ENCODE results near the gene NACA2.
"Not testable (repeated sequence)": the region's sequence is repeated elsewhere in the genome, so short reads cannot be mapped to it uniquely, and the experiment has no call there.

Gene NACA2

GRCh38 chr17:61556224-61557188 lies 34.5 kb downstream of the NACA2 start:
- no peaks in the 10 kb centered on the region for H3K36me3 ChIP-seq
- H3K4me1 ChIP-seq = peaks cover 6% of the 10 kb centered on the region
- TF ChIP-seq CTCF (IDR thresholded peaks at IDR 0.05; ENCODE audit: low read depth, low read length) = no peak
- no peaks in the 10 kb centered on the region for H3K27me3 ChIP-seq
- DNase-seq = no peak
- no peaks in the 10 kb centered on the region for H3K9me3 ChIP-seq
- H3K4me3 ChIP-seq (ENCODE audit: low read depth, low read length) = no peak overlapping the region

DNA sequence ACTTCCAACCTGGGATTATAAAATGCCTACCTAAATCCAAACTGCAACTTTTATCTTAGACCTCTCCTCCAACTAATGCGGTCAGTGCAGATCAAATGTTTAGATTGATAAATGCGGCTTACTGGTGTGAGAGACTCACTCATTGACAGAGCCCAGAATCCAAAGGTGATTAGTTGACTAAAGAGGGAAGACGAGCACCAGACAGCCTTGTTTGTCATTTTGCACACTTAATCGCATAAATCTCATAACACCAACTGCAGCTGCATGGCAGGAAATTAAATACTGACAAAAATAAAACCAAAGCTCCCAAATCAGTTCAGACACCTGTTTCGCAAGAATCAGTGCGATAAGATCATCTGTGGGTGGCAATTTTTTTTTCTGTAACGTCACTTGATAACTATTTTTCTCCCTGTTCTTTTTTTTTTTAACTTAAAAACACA lies 35.9 kb downstream of the NACA2 start:
- Histone ChIP-seq H3K27me3 (no peaks in the 10 kb centered on the region), H3K4me1 (peaks cover 6% of the 10 kb centered on the region), H3K4me3 (ENCODE audit: low read depth, low read length) (no peak overlapping the region), H3K36me3 (no peaks in the 10 kb centered on the region), H3K9me3 (no peaks in the 10 kb centered on the region)
- DNase-seq = no peak
- no peak for TF ChIP-seq CTCF (IDR thresholded peaks at IDR 0.05; ENCODE audit: low read depth, low read length)

DNA sequence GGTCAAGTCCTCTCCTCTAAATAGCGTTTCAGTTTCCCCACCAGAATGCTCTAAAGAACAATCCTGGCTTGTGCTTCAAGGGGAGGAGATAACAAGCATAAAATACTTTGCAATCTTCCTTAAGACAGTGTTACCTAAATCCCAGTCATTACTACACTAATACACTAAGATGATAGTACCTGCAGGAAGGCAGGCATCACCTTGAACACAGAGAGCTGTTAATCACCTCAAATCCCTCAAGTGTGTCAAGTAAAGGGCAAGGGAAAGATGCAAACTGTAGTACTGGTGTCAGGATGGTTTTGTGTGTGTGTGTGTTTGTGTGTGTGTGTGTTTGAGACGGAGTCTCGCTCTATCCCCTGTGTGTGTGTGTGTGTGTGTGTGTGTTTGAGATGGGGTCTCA lies 36.8 kb downstream of the NACA2 start:
- Histone ChIP-seq H3K9me3 (no peaks in the 10 kb centered on the region), H3K4me1 (peaks cover 6% of the 10 kb centered on the region), H3K36me3 (no peaks in the 10 kb centered on the region), H3K4me3 (ENCODE audit: low read depth, low read length) (no peak overlapping the region), H3K27me3 (no peaks in the 10 kb centered on the region)
- no peak for DNase-seq
- TF ChIP-seq CTCF (IDR thresholded peaks at IDR 0.05; ENCODE audit: low read depth, low read length) = no peak

- not testable (repeated sequence) for H3K4me3 ChIP-seq (ENCODE audit: low read depth, low read length); H3K4me1 ChIP-seq; H3K27me3 ChIP-seq; DNase-seq; H3K36me3 ChIP-seq; H3K9me3 ChIP-seq
Observed at GRCh38 chr17:61552560-61552959, 38.5 kb downstream of the NACA2 start.

GRCh38 chr17:61551255-61551742 lies 39.7 kb downstream of the NACA2 start:
- peak; percentile 77 for TF ChIP-seq CTCF (IDR thresholded peaks at IDR 0.05; ENCODE audit: low read depth, low read length)
- Histone ChIP-seq H3K4me3 (ENCODE audit: low read depth, low read length) (no peak overlapping the region), H3K27me3 (no peaks in the 10 kb centered on the region), H3K36me3 (no peaks in the 10 kb centered on the region), H3K4me1 (peaks cover 6% of the 10 kb centered on the region), H3K9me3 (no peaks in the 10 kb centered on the region)
- no peak for DNase-seq

DNA sequence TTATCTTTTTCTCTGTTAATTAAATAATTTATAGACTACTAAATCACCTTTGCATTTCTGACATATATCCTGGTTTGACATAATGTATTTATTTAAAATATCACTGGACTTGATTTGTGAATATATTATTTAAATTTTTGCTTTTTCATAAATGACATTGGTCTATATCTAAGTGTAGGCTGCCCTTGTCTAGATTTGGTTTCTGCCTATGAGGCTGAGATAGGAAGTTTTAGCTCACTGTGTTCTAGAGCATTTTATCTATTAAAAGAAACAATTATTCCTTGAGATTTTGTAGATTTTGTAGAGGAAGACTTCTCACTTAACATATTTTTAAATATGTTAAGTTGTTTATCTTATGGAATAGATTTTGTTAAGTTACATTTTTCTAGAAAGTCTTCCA lies 43.9 kb downstream of the NACA2 start:
- Histone ChIP-seq H3K4me1 (no peaks in the 10 kb centered on the region; the same call in 1 of the 2 replicates), H3K36me3 (no peaks in the 10 kb centered on the region), H3K27me3 (no peaks in the 10 kb centered on the region), H3K4me3 (ENCODE audit: low read depth, low read length) (no peak overlapping the region), H3K9me3 (no peaks in the 10 kb centered on the region)
- DNase-seq = no peak
- TF ChIP-seq CTCF (IDR thresholded peaks at IDR 0.05; ENCODE audit: low read depth, low read length) = no peak

Data from BE2C (cell line).